HG03066 (cell line): ENCODE data around the gene ZNF341.

Experiments
- ATAC-seq: cut with Tn5 transposase; IDR thresholded peaks from one replicate; pipeline ENCODE4 v1.9.1; 2021; ENCODE audit warnings: low read depth; ENCODE audit not compliant: unreplicated experiment

The ZNF341 gene

GRCh38 chr20:33838035-33838864, 106.5 kb downstream of the ZNF341 start:
- no peak for ATAC-seq

- ATAC-seq, result no peak
Observed at GRCh38 chr20:33839591-33839990, 107.8 kb downstream of the ZNF341 start.

- ATAC-seq, result no peak
Observed at GRCh38 chr20:33840160-33840559, 108.4 kb downstream of the ZNF341 start.

- ATAC-seq, result no peak
Observed at GRCh38 chr20:33840759-33841435, 109.1 kb downstream of the ZNF341 start.

- no peak for ATAC-seq
Observed at GRCh38 chr20:33841436-33841799, 109.6 kb downstream of the ZNF341 start.
